ENCODE data around the gene TMEM200A.

TMEM200A gene

DNA sequence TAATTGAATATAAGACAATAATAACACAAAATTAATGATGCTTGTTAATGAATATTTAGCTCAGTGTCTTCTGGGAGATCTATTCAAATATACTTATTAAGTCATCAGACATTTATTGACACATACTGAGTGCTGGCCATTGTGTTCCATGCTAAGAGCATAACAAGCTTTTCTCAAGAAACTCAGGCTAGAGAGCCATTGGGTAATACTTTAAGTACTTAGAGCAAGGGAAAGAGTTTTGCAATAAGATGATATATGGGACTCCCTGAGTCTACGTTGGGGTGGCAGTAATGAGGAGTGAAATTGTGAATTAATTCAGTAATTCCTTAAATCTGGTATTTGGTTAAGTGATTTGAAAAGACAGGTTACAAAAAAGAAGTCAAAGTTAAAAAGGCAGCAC lies 11.1 kb downstream of the TMEM200A start:
- Histone ChIP-seq H3K14ac (ENCODE audit: low read length) (no peak overlapping the region), H2BK12ac (ENCODE audit: low read length) (no peak overlapping the region), H3K4me1 (ENCODE audit: control insufficient read depth in 2 of 2, insufficient read depth in 1 of 2, low read depth in 1 of 2, low read length in 2 of 2) (no peaks in the 10 kb centered on the region), H2AFZ (ENCODE audit: low read length) (no peak overlapping the region), H2BK15ac (ENCODE audit: low read length) (no peak overlapping the region), H3K27ac (replicated peaks; ENCODE audit: low read length) (no peak overlapping the region), H3K18ac (ENCODE audit: low read length) (no peak overlapping the region), H3K4ac (ENCODE audit: low read length) (no peak overlapping the region), H3K23ac (ENCODE audit: low read depth, low read length, poor library complexity) (no peak overlapping the region), H2BK120ac (ENCODE audit: low read depth, low read length) (no peak overlapping the region), H2BK5ac (ENCODE audit: low read length) (no peak overlapping the region), H3K4me3 (ENCODE audit: low read length in 2 of 2) (no peak overlapping the region), H4K91ac (ENCODE audit: low read depth, low read length, poor library complexity) (no peak overlapping the region), H4K8ac (ENCODE audit: low read depth, low read length) (no peak overlapping the region), H3K79me1 (ENCODE audit: low read depth, low read length) (peaks cover 1% of the 10 kb centered on the region), H3K36me3 (replicated peaks in 1 of 2; ENCODE audit: control insufficient read depth in 2 of 2, insufficient read depth in 2 of 2, low read length in 2 of 2) (no peaks in the 10 kb centered on the region), H3K27me3 (ENCODE audit: control insufficient read depth in 3 of 3, insufficient read depth in 3 of 3, low read depth in 1 of 3, low read length in 3 of 3) (no peaks in the 10 kb centered on the region), H3K9ac (ENCODE audit: low read depth, low read length, poor library complexity) (no peak overlapping the region), H2AK5ac (ENCODE audit: low read depth, low read length) (no peak overlapping the region), H3K4me2 (ENCODE audit: insufficient read depth, low read length, poor library complexity, severe bottlenecking) (no peak overlapping the region), H3K9me3 (replicated peaks in 1 of 2; ENCODE audit: control insufficient read depth in 2 of 2, insufficient read depth in 1 of 2, low read depth in 1 of 2, low read length in 2 of 2) (no peaks in the 10 kb centered on the region)
- WGBS, 2 donors (ENCODE audit: extremely low coverage in 2 of 2, insufficient read length in 2 of 2, insufficient replicate concordance in 1 of 2), result no CpG with 5 or more reads among the region's 1 CpG
- DNase-seq (ENCODE audit: low spot score), result no peak

DNA sequence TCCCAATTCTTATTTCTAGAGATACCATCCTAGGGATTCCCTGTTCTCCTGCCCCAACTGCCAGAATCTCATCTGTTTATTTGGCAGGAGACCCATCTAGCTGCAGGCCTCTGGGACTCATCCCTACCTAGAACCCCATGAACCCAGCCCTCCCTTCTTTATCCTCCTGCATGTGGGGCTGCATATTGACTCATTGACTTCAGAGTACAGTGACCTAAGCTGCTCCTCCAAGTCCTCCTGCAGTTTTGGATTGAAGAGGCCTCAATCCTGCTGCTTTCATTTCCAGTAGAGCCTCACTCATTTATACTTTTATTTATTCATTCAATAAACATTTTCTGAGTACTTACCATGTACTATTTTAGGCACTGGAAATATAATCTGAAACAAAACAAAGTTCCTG lies 11.6 kb downstream of the TMEM200A start:
- no peak overlapping the region for H3K18ac ChIP-seq (ENCODE audit: low read length)
- no peak overlapping the region for H2BK5ac ChIP-seq (ENCODE audit: low read length)
- H4K8ac ChIP-seq (ENCODE audit: low read depth, low read length), result no peak overlapping the region
- H2BK12ac ChIP-seq (ENCODE audit: low read length), result no peak overlapping the region
- H2BK120ac ChIP-seq (ENCODE audit: low read depth, low read length), result no peak overlapping the region
- no peaks in the 10 kb centered on the region for H3K4me1 ChIP-seq (ENCODE audit: control insufficient read depth in 2 of 2, insufficient read depth in 1 of 2, low read depth in 1 of 2, low read length in 2 of 2)
- H3K79me1 ChIP-seq (ENCODE audit: low read depth, low read length), result peaks cover 1% of the 10 kb centered on the region
- no peak overlapping the region for H3K4me2 ChIP-seq (ENCODE audit: insufficient read depth, low read length, poor library complexity, severe bottlenecking)
- no peak overlapping the region for H3K9ac ChIP-seq (ENCODE audit: low read depth, low read length, poor library complexity)
- no peaks in the 10 kb centered on the region for H3K36me3 ChIP-seq (replicated peaks in 1 of 2; ENCODE audit: control insufficient read depth in 2 of 2, insufficient read depth in 2 of 2, low read length in 2 of 2)
- H2BK15ac ChIP-seq (ENCODE audit: low read length), result no peak overlapping the region
- no peak overlapping the region for H3K14ac ChIP-seq (ENCODE audit: low read length)
- H2AK5ac ChIP-seq (ENCODE audit: low read depth, low read length), result no peak overlapping the region
- H3K27me3 ChIP-seq (ENCODE audit: control insufficient read depth in 3 of 3, insufficient read depth in 3 of 3, low read depth in 1 of 3, low read length in 3 of 3), result no peaks in the 10 kb centered on the region
- no peaks in the 10 kb centered on the region for H3K9me3 ChIP-seq (replicated peaks in 1 of 2; ENCODE audit: control insufficient read depth in 2 of 2, insufficient read depth in 1 of 2, low read depth in 1 of 2, low read length in 2 of 2)
- H4K91ac ChIP-seq (ENCODE audit: low read depth, low read length, poor library complexity), result no peak overlapping the region
- H3K23ac ChIP-seq (ENCODE audit: low read depth, low read length, poor library complexity), result no peak overlapping the region
- no peak overlapping the region for H3K4ac ChIP-seq (ENCODE audit: low read length)
- H3K27ac ChIP-seq (replicated peaks; ENCODE audit: low read length), result no peak overlapping the region
- no peak for DNase-seq (ENCODE audit: low spot score)
- no peak overlapping the region for H3K4me3 ChIP-seq (ENCODE audit: low read length in 2 of 2)
- H2AFZ ChIP-seq (ENCODE audit: low read length), result no peak overlapping the region

DNA sequence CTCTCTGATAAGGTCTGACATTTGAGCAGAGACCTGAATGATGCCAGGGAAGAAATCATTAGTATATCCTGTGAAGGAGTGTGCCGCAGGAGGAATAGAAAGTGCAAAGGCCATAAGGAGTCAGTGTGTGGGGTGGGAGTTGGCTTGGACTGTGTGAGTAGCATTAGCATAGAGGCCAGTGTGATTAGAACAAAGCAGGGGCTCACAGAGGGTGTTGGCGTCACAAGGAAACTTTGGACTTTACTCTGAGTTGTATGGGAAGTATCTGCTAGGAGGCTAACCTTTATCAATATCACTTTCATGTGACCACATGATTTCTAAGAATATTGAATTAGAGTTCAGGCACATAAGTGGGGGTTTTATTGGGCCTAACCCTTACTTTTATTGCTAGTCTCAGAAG lies 12.1 kb downstream of the TMEM200A start:
- Histone ChIP-seq H2AK5ac (ENCODE audit: low read depth, low read length) (no peak overlapping the region), H3K27me3 (ENCODE audit: control insufficient read depth in 3 of 3, insufficient read depth in 3 of 3, low read depth in 1 of 3, low read length in 3 of 3) (no peaks in the 10 kb centered on the region), H3K36me3 (replicated peaks in 1 of 2; ENCODE audit: control insufficient read depth in 2 of 2, insufficient read depth in 2 of 2, low read length in 2 of 2) (no peaks in the 10 kb centered on the region), H3K9ac (ENCODE audit: low read depth, low read length, poor library complexity) (no peak overlapping the region), H3K79me1 (ENCODE audit: low read depth, low read length) (peaks cover 1% of the 10 kb centered on the region), H2BK15ac (ENCODE audit: low read length) (no peak overlapping the region), H4K8ac (ENCODE audit: low read depth, low read length) (no peak overlapping the region), H3K4ac (ENCODE audit: low read length) (no peak overlapping the region), H2BK12ac (ENCODE audit: low read length) (no peak overlapping the region), H2BK5ac (ENCODE audit: low read length) (no peak overlapping the region), H3K9me3 (replicated peaks in 1 of 2; ENCODE audit: control insufficient read depth in 2 of 2, insufficient read depth in 1 of 2, low read depth in 1 of 2, low read length in 2 of 2) (no peaks in the 10 kb centered on the region), H3K4me2 (ENCODE audit: insufficient read depth, low read length, poor library complexity, severe bottlenecking) (no peak overlapping the region), H4K91ac (ENCODE audit: low read depth, low read length, poor library complexity) (no peak overlapping the region), H3K23ac (ENCODE audit: low read depth, low read length, poor library complexity) (no peak overlapping the region), H3K14ac (ENCODE audit: low read length) (no peak overlapping the region), H3K4me1 (ENCODE audit: control insufficient read depth in 2 of 2, insufficient read depth in 1 of 2, low read depth in 1 of 2, low read length in 2 of 2) (no peaks in the 10 kb centered on the region), H3K18ac (ENCODE audit: low read length) (no peak overlapping the region), H3K27ac (replicated peaks; ENCODE audit: low read length) (no peak overlapping the region), H2AFZ (ENCODE audit: low read length) (no peak overlapping the region), H3K4me3 (ENCODE audit: low read length in 2 of 2) (no peak overlapping the region), H2BK120ac (ENCODE audit: low read depth, low read length) (no peak overlapping the region)
- DNase-seq (ENCODE audit: low spot score), result no peak
- WGBS, 2 donors (ENCODE audit: extremely low coverage in 2 of 2, insufficient read length in 2 of 2, insufficient replicate concordance in 1 of 2), result no CpG with 5 or more reads among the region's 2 CpGs

DNA sequence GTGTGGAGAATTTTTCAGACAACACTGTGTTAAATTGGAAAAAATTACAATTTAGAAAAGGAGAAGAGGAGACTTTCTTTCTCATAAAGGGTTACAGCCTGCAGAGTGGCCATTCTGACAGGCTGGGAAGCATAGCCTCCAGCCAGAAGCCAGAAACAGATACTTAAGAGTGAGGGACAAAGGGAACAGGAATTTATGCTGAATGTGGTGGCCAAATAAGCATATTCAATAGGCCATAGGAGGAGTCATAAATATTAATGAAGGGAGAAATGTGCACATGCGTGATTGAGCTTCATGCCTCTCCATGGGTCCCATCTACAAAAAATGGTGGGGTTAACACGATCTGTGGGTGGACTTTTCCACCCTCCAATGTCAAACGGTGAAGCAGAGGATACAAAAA lies 13.4 kb downstream of the TMEM200A start:
- H3K4ac ChIP-seq (ENCODE audit: low read length), result no peak overlapping the region
- H2BK15ac ChIP-seq (ENCODE audit: low read length), result no peak overlapping the region

More for the DNA sequence above, 13.4 kb downstream of the TMEM200A start:
- Histone ChIP-seq H3K27ac (replicated peaks; ENCODE audit: low read length) (no peak overlapping the region), H3K23ac (ENCODE audit: low read depth, low read length, poor library complexity) (no peak overlapping the region), H3K9ac (ENCODE audit: low read depth, low read length, poor library complexity) (no peak overlapping the region), H3K27me3 (ENCODE audit: control insufficient read depth in 3 of 3, insufficient read depth in 3 of 3, low read depth in 1 of 3, low read length in 3 of 3) (no peaks in the 10 kb centered on the region), H2AK5ac (ENCODE audit: low read depth, low read length) (no peak overlapping the region), H3K4me3 (ENCODE audit: low read length in 2 of 2) (no peak overlapping the region), H3K18ac (ENCODE audit: low read length) (no peak overlapping the region), H2AFZ (ENCODE audit: low read length) (no peak overlapping the region), H2BK5ac (ENCODE audit: low read length) (no peak overlapping the region), H3K79me1 (ENCODE audit: low read depth, low read length) (peaks cover 1% of the 10 kb centered on the region), H2BK120ac (ENCODE audit: low read depth, low read length) (no peak overlapping the region), H4K91ac (ENCODE audit: low read depth, low read length, poor library complexity) (no peak overlapping the region), H2BK12ac (ENCODE audit: low read length) (no peak overlapping the region), H3K4me1 (ENCODE audit: control insufficient read depth in 2 of 2, insufficient read depth in 1 of 2, low read depth in 1 of 2, low read length in 2 of 2) (no peaks in the 10 kb centered on the region), H3K9me3 (replicated peaks in 1 of 2; ENCODE audit: control insufficient read depth in 2 of 2, insufficient read depth in 1 of 2, low read depth in 1 of 2, low read length in 2 of 2) (no peaks in the 10 kb centered on the region), H4K8ac (ENCODE audit: low read depth, low read length) (no peak overlapping the region), H3K14ac (ENCODE audit: low read length) (no peak overlapping the region), H3K36me3 (replicated peaks in 1 of 2; ENCODE audit: control insufficient read depth in 2 of 2, insufficient read depth in 2 of 2, low read length in 2 of 2) (no peaks in the 10 kb centered on the region), H3K4me2 (ENCODE audit: insufficient read depth, low read length, poor library complexity, severe bottlenecking) (no peak overlapping the region)
- DNase-seq (ENCODE audit: low spot score), result no peak
- no CpG with 5 or more reads among the region's 3 CpGs for WGBS, 2 donors (ENCODE audit: extremely low coverage in 2 of 2, insufficient read length in 2 of 2, insufficient replicate concordance in 1 of 2)

Data from neuronal stem cell (in vitro differentiated cells).